ENCODE measurements around the gene MRPL39. TPM values are rescaled to one million over a fixed set of nuclear protein-coding genes. Genes with fewer than 3 reads are reported as not detected.

Gene MRPL39
- polyA plus RNA-seq, 1 experiment = 37.0 TPM

DNA sequence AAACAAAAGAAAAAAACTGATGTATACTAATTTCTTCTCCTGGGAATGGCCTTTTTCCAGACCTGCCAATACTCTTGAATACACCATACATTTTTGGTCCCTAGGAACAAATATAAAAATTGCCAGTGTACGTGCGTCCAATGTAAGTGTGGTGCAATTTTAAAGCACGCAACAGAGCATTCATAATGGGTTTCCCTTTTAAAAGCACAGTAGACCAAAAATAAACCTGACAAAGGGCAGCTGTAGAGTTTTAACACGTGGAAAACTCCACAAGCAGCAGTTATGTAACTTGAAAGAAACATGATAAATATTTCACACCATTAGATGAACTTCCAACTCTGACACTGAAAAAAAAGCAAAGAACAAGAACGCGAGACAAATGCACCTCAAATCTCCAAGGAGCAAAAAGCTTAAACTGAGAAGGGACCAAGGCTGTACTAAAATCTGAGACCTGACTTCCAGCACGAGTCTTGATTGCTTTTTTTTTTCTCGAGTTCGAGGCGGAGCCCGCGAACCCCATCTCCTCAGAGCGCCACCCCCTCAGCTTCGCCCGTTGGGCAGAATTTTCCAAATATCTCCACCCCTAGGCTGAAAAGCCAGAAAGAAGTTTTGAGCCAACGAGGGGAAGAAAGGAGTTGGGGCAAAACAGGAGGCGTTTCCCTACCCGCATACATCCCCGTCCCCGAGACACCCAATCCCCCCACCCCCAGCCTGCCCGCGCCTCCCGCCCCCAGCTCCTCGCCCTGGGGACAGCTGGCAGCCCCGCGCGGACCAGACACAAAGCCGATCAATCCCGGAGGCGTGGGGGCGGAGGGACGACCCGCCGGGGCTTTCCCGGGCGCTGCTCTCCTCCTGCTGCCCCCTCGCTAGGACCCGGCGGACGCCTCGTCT is 31.6 kb upstream of the MRPL39 start, which contains the start of gene JAM2:
JAM2 (plus strand) TSS at position 599 of the 891 bp plus-strand sequence. CDS start 564 bp downstream, outside the sequence.
- ChIA-PET CTCF (interaction anchor here (1.2 to 2.7 kb wide), 4 partner anchors 12 to 31 kb away, joined by 3 to 16 read pairs (median 4); no protein-coding TSS in a partner anchor), POLR2A (interaction anchor here (0.5 kb wide), 1 partner anchor 17 kb away, joined by 8 read pairs; no protein-coding TSS in a partner anchor)
- TF ChIP-seq CTCF (IDR thresholded peaks at IDR 0.05; ENCODE audit: low read depth, low read length) = no peak
- Histone ChIP-seq H3K4me3 (ENCODE audit: low read depth, low read length) (peak within 1 kb of the TSS; percentile 76), H3K27ac (ENCODE audit: low read depth, low read length) (peak within 1 kb of the TSS; percentile 4), H3K27me3 (ENCODE audit: control insufficient read depth, insufficient read depth, low read length) (no peaks in the 10 kb centered on the region), H3K9me3 (ENCODE audit: control insufficient read depth, insufficient read depth, low read length) (no peaks in the 10 kb centered on the region)
- DNase-seq (ENCODE audit: low read depth, low spot score) = no peak

DNA sequence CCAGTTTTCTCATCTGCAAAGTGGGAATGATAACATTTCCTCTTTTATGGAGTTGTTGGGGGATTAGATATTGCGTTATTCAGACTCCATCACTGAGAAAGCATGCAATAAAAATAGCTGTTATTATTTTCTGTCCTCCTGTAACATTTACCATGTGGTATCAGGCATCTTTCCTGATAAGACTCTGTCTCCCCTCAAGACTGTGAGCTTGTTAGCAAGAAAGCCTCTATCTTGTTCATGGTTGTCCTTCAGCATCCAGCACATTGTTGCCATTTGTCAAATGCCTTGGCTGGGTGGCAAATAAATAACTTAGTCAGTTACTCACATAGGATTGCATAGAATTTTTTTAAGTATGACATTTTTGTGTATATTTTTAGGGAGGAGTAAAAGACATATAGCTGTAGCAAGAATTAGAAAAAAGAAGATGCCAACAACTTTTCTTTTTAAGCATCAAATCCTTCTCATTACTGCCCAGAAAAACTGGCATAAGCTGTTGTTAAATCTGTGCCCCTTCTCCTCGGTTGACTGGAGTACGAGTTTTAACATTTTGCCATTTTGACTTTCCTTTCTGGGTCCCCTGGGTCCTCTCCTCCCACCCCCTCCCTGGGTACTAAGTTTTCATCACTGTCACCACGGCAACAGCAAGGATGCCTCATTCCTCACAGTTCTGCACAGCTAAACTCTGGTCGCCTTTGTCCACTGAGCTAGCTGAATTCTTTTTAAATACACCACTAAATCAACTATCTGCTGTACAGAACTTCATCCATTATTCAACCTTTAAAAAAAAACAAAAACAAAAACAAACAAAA is 30.8 kb upstream of the MRPL39 start:
- no peak for TF ChIP-seq CTCF (IDR thresholded peaks at IDR 0.05; ENCODE audit: low read depth, low read length)
- Histone ChIP-seq H3K27ac (ENCODE audit: low read depth, low read length) (no peak overlapping the region), H3K9me3 (ENCODE audit: control insufficient read depth, insufficient read depth, low read length) (no peaks in the 10 kb centered on the region), H3K27me3 (ENCODE audit: control insufficient read depth, insufficient read depth, low read length) (no peaks in the 10 kb centered on the region), H3K4me3 (ENCODE audit: low read depth, low read length) (no peak overlapping the region; the same call in 1 of the 2 replicates)
- CTCF ChIA-PET = interaction anchor here (0.8 to 2.7 kb wide), 5 partner anchors 11 to 70 kb away, joined by 3 to 16 read pairs (median 4); no protein-coding TSS in a partner anchor
- POLR2A ChIA-PET = interaction anchor here (0.6 kb wide), 1 partner anchor 62 kb away, joined by 3 read pairs; no protein-coding TSS in a partner anchor
- DNase-seq (ENCODE audit: low read depth, low spot score) = no peak

GRCh38 chr21:25636727-25637126 is 29.4 kb upstream of the MRPL39 start:
- Histone ChIP-seq H3K4me3 (ENCODE audit: low read depth, low read length) (no peak overlapping the region), H3K27me3 (ENCODE audit: control insufficient read depth, insufficient read depth, low read length) (no peaks in the 10 kb centered on the region), H3K27ac (ENCODE audit: low read depth, low read length) (no peak overlapping the region), H3K9me3 (ENCODE audit: control insufficient read depth, insufficient read depth, low read length) (no peaks in the 10 kb centered on the region)
- ChIA-PET POLR2A (no interaction called here), CTCF (interaction anchor here (0.9 to 2.7 kb wide), 2 partner anchors 28 to 29 kb away, joined by 6 to 16 read pairs; no protein-coding TSS in a partner anchor)
- no peak for TF ChIP-seq CTCF (IDR thresholded peaks at IDR 0.05; ENCODE audit: low read depth, low read length)
- DNase-seq (ENCODE audit: low read depth, low spot score) = no peak

DNA sequence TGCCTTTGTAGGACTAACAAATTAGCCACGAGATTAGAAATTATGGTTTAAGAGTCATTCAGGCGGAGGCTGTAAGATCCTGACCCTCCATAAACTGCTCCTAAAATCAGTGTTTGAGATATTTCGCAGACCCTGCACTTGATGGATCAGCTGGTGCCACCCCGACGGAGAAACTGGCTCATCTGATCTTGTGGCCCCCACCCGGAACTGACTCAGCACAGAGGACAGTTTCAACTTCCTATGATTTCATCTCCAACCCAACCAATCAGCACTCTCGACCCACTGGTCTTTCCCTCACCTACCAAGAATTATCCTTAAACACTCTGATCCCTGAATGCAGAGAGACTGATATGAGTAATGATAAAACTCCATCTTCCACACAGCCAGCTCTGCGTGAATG is 28.0 kb upstream of the MRPL39 start:
- TF ChIP-seq CTCF (IDR thresholded peaks at IDR 0.05; ENCODE audit: low read depth, low read length) = no peak
- H3K27ac ChIP-seq (ENCODE audit: low read depth, low read length) = no peak overlapping the region
- no peaks in the 10 kb centered on the region for H3K27me3 ChIP-seq (ENCODE audit: control insufficient read depth, insufficient read depth, low read length)
- no peak overlapping the region for H3K4me3 ChIP-seq (ENCODE audit: low read depth, low read length)
- ChIA-PET POLR2A (no interaction called here), CTCF (no interaction called here)
- DNase-seq (ENCODE audit: low read depth, low spot score) = no peak
- no peaks in the 10 kb centered on the region for H3K9me3 ChIP-seq (ENCODE audit: control insufficient read depth, insufficient read depth, low read length)

Data from AG04450 (cell line).